Astrocyte (in vitro differentiated cells and primary cell): ENCODE data around the gene ZNF410. TPM values are rescaled to one million over a fixed set of nuclear protein-coding genes. Genes with fewer than 3 reads are reported as not detected.

ENCODE experiments used
- DNase-seq: peaks from one replicate; pipeline ENCODE4 v3.0.0-alpha.2; 2010; ENCODE audit warnings: low read depth
- FAIRE-seq: peaks from 2 replicates; lab custom pipeline; 2011; peaks lifted over from hg19 to GRCh38; lab: Jason Lieb, UNC
- H2AFZ ChIP-seq: 2 replicates; pipeline ENCODE4 v1.6.0; 2012; ENCODE audit warnings: low read depth, low read length, inconsistent platforms
- H3K27ac ChIP-seq: 2 replicates; pipeline ENCODE4 v1.5.1; 2011; ENCODE audit warnings: low read depth, low read length, inconsistent platforms
- H3K27me3 ChIP-seq: 2 replicates; pipeline ENCODE4 v1.6.0; 2011; ENCODE audit warnings: low read length, inconsistent platforms; ENCODE audit not compliant: insufficient read depth
- H3K36me3 ChIP-seq: 2 replicates; pipeline ENCODE4 v1.5.1; 2011; ENCODE audit warnings: low read length, inconsistent platforms; ENCODE audit not compliant: insufficient read depth
- H3K4me1 ChIP-seq: 2 replicates; pipeline ENCODE4 v1.5.1; 2011; ENCODE audit warnings: low read length, inconsistent platforms; ENCODE audit not compliant: insufficient read depth
- H3K4me2 ChIP-seq: 2 replicates; pipeline ENCODE4 v1.6.0; 2012; ENCODE audit warnings: low read length, inconsistent platforms
- H3K4me3 ChIP-seq: 2 replicates; pipeline ENCODE4 v1.5.1; 2011; ENCODE audit warnings: low read depth, mild to moderate bottlenecking, low read length, inconsistent platforms; ENCODE audit not compliant: insufficient read depth
- H3K79me2 ChIP-seq: 2 replicates; pipeline ENCODE4 v1.6.0; 2012; ENCODE audit warnings: mild to moderate bottlenecking, low read length, inconsistent platforms; ENCODE audit not compliant: insufficient read depth
- H3K9ac ChIP-seq: 2 replicates; pipeline ENCODE4 v1.6.0; 2012; ENCODE audit warnings: mild to moderate bottlenecking, low read length, inconsistent platforms
- H3K9me3 ChIP-seq: 2 replicates; pipeline ENCODE4 v1.5.1; 2012; ENCODE audit warnings: low read depth, mild to moderate bottlenecking, low read length, inconsistent platforms; ENCODE audit not compliant: insufficient read depth
- H4K20me1 ChIP-seq: 2 replicates; pipeline ENCODE4 v1.6.0; 2012; ENCODE audit warnings: low read length, inconsistent platforms; ENCODE audit not compliant: insufficient read depth
- H3K27ac Mint-ChIP-seq: one replicate; pipeline ENCODE4 v1.8.0; 2021; ENCODE audit warnings: mild to moderate bottlenecking, mixed read lengths; ENCODE audit not compliant: unreplicated experiment
- H3K27me3 Mint-ChIP-seq: one replicate; pipeline ENCODE4 v1.8.0; 2021; ENCODE audit warnings: low read depth, mixed read lengths; ENCODE audit not compliant: unreplicated experiment
- H3K36me3 Mint-ChIP-seq: one replicate; pipeline ENCODE4 v1.8.0; 2021; ENCODE audit warnings: low read depth, mixed read lengths; ENCODE audit not compliant: unreplicated experiment
- H3K4me1 Mint-ChIP-seq: one replicate; pipeline ENCODE4 v1.8.0; 2021; ENCODE audit warnings: low read depth, mixed read lengths; ENCODE audit not compliant: unreplicated experiment
- H3K4me3 Mint-ChIP-seq: one replicate; pipeline ENCODE4 v1.8.0; 2021; ENCODE audit warnings: mild to moderate bottlenecking, moderate library complexity, mixed read lengths; ENCODE audit not compliant: unreplicated experiment
- H3K9me3 Mint-ChIP-seq: one replicate; pipeline ENCODE4 v1.8.0; 2021; ENCODE audit warnings: mild to moderate bottlenecking, mixed read lengths; ENCODE audit not compliant: unreplicated experiment
- CTCF ChIP-seq: IDR thresholded peaks from 2 replicates; pipeline ENCODE4 v1.5.1; 2011; ENCODE audit warnings: low read depth, mild to moderate bottlenecking, inconsistent platforms, low read length, moderate library complexity; ENCODE audit not compliant: insufficient read depth
- EZH2 ChIP-seq: IDR thresholded peaks from 2 replicates; pipeline ENCODE4 v1.6.1; 2012; ENCODE audit warnings: mild to moderate bottlenecking, low read length, inconsistent platforms; ENCODE audit not compliant: insufficient read depth
- total RNA-seq: library from RNA; stranded (reverse); gene quantifications from 2 replicates; pipeline ENCODE4 v1.2.1, GENCODE V29; 2021

The ZNF410 gene
- total RNA-seq, 1 donor from 2014 or later = 42.9 TPM

- TF ChIP-seq EZH2 = no peak
- no peak for TF ChIP-seq CTCF
- peaks cover 2% of the 10 kb centered on the region for H3K4me1 Mint-ChIP-seq
Observed at GRCh38 chr14:73949752-73950734, 63.4 kb downstream of the ZNF410 start, which contains the start of the genes COQ6 and FAM161B. Gene COQ6 (plus strand): TSS chr14:73950302. CDS start chr14:73950333, 31 bp downstream. Gene FAM161B (minus strand): TSS chr14:73950094. CDS start chr14:73950026, 68 bp downstream.

GRCh38 chr14:73953731-73954130 lies 67.1 kb downstream of the ZNF410 start:
- peaks cover 5% of the 10 kb centered on the region for H3K79me2 ChIP-seq
- TF ChIP-seq EZH2 = no peak
- Mint-ChIP-seq H3K27ac (no peak overlapping the region), H3K9me3 (no peaks in the 10 kb centered on the region), H3K27me3 (no peaks in the 10 kb centered on the region), H3K4me3 (no peak overlapping the region), H3K36me3 (peaks cover 5% of the 10 kb centered on the region), H3K4me1 (peaks cover 2% of the 10 kb centered on the region)
- H3K4me1 ChIP-seq = peaks cover 4% of the 10 kb centered on the region
- no peak for FAIRE-seq
- H2AFZ ChIP-seq = no peak overlapping the region
- H3K27me3 ChIP-seq = no peaks in the 10 kb centered on the region
- no peak overlapping the region for H3K4me3 ChIP-seq
- no peak overlapping the region for H3K4me2 ChIP-seq
- peaks cover 19% of the 10 kb centered on the region for H3K36me3 ChIP-seq
- DNase-seq = no peak
- no peaks in the 10 kb centered on the region for H3K9me3 ChIP-seq
- no peaks in the 10 kb centered on the region for H4K20me1 ChIP-seq
- H3K27ac ChIP-seq = no peak overlapping the region
- H3K9ac ChIP-seq = no peak overlapping the region

More at GRCh38 chr14:73949752-73950734, 63.4 kb downstream of the ZNF410 start, which contains the start of the genes COQ6 and FAM161B:
- DNase-seq = peak; percentile 94
- Histone ChIP-seq H2AFZ (peak within 1 kb of the TSS; percentile 91), H3K27ac (peak within 1 kb of the TSS; percentile 88), H3K79me2 (peaks cover 5% of the 10 kb centered on the region), H3K9ac (peak within 1 kb of the TSS; percentile 87), H3K4me3 (peak within 1 kb of the TSS; percentile 95), H3K36me3 (peaks cover 7% of the 10 kb centered on the region), H3K4me2 (peak within 1 kb of the TSS; percentile 87), H3K9me3 (no peaks in the 10 kb centered on the region), H3K27me3 (no peaks in the 10 kb centered on the region), H4K20me1 (no peaks in the 10 kb centered on the region), H3K4me1 (peaks cover 4% of the 10 kb centered on the region)
- FAIRE-seq = peak; percentile 26
- peaks cover 5% of the 10 kb centered on the region for H3K36me3 Mint-ChIP-seq
- H3K4me3 Mint-ChIP-seq = peak within 1 kb of the TSS; percentile 96
- H3K27ac Mint-ChIP-seq = peak within 1 kb of the TSS; percentile 87
- no peaks in the 10 kb centered on the region for H3K27me3 Mint-ChIP-seq
- H3K9me3 Mint-ChIP-seq = no peaks in the 10 kb centered on the region

GRCh38 chr14:73955674-73956073 lies 69.0 kb downstream of the ZNF410 start:
- Histone ChIP-seq H3K79me2 (peaks cover 4% of the 10 kb centered on the region), H4K20me1 (no peaks in the 10 kb centered on the region), H3K4me1 (peaks cover 4% of the 10 kb centered on the region), H3K9ac (no peak overlapping the region), H3K27me3 (no peaks in the 10 kb centered on the region), H2AFZ (no peak overlapping the region), H3K4me2 (no peak overlapping the region), H3K4me3 (no peak overlapping the region), H3K9me3 (no peaks in the 10 kb centered on the region), H3K27ac (no peak overlapping the region), H3K36me3 (peaks cover 29% of the 10 kb centered on the region)
- peak overlapping the region; percentile 41 for H3K27ac Mint-ChIP-seq
- peaks cover 2% of the 10 kb centered on the region for H3K4me1 Mint-ChIP-seq
- no peak overlapping the region for H3K4me3 Mint-ChIP-seq
- H3K9me3 Mint-ChIP-seq = no peaks in the 10 kb centered on the region
- no peaks in the 10 kb centered on the region for H3K27me3 Mint-ChIP-seq
- TF ChIP-seq EZH2 (no peak), CTCF (no peak)
- H3K36me3 Mint-ChIP-seq = peaks cover 10% of the 10 kb centered on the region
- DNase-seq (no peak), FAIRE-seq (no peak)
